Right hindlimb (tissue), 1 donor: ENCODE data around the gene P2RX2.

Source experiments
- DNase-seq: peaks from one replicate; pipeline ENCODE4 v3.0.0-alpha.2; 2018

Gene P2RX2

DNA sequence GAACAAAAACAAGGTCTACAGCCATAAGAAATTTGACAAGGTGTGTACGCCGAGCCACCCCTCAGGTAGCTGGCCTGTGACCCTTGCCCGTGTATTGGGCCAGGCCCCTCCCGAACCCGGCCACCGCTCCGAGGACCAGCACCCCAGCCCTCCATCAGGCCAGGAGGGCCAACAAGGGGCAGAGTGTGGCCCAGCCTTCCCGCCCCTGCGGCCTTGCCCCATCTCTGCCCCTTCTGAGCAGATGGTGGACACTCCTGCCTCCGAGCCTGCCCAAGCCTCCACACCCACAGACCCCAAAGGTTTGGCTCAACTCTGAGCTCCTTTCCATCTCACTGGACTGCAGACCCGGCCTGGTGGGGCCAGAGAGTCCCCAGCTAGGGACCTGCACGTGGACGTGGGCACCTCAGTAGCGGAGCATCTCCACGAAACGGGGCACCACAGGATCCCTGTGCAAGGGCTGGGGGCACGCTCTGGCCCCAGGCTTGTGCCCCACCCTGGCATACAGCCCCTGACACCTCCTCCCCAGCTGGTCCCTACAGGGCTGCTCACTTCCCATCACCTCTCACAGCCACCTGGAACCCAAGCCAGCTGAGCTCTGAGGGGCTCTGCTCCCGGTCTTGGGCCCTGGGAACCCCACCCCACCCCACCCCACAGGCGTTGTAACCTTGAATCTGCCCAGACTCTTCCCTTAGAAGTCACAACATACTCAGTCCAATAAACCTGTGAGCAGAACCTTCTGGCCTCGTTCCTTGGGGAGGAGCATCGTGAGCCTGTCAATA, 3.3 kb downstream of the P2RX2 start:
- DNase-seq = no peak

DNA sequence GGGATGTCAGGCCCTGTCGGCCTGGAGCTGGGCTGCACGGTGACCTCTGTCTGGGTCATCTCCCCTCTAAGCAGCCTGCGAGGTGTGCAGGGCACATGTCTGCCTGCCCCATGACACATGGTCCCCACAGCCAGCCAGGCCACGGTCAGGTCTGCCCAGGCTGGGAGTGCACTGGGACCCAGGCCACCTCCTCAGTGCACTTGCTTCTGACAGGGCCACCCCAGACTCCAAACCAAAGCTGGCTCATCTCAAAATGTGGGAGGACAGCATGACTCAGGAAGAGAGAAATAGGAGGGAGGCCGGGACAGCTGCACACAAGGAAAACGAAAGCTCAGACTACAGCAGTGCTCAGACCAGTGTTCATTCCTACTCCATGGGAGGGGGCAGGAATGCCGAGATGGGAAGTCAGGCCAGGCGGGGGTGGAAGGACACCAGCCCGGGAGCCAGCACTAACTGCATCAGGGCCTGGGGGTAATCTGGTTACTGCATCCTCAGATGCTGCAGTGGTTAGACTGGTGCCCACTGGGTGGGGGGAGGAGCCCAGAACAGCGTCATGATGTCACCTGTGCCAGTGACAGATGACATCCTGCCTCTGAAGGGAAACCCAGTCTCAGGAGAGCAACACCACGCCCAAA, 4.0 kb downstream of the P2RX2 start:
- DNase-seq = peak; percentile 75

- DNase-seq = no peak
Measured at GRCh38 chr12:132623072-132623869, 4.7 kb downstream of the P2RX2 start.

DNA sequence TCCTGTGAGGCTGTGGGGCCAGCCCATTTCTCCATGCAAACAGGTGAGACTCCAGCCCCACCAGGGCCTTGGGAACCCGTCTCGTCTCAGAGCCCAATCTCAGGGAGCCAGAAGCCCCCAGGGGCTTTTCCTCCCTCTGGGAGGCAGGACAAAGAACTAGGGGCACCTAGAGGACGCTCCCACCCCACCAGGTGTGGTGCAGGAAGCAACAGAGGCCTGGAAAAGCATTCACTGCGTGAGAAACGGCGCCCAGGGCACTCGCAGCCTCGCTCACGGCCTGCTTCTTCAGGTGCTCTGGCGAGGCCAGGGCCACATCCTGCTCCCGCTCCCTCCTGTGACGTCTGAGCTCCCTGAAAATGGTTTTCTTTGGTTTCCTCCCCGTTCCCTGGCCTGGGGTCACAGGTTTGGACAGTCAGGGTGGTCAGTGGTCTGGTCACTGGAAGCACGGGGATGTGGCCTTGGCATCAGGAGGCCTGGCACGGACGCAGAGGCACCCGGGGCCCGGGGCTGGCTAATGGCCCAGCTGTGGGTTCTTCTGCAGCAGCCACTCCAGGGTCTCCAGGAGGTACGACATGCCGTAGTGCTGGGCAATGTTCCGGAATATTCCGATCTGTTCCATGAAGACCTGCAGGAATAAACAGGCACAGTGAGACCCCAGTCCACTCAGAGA, 5.7 kb downstream of the P2RX2 start:
- DNase-seq = no peak

DNA sequence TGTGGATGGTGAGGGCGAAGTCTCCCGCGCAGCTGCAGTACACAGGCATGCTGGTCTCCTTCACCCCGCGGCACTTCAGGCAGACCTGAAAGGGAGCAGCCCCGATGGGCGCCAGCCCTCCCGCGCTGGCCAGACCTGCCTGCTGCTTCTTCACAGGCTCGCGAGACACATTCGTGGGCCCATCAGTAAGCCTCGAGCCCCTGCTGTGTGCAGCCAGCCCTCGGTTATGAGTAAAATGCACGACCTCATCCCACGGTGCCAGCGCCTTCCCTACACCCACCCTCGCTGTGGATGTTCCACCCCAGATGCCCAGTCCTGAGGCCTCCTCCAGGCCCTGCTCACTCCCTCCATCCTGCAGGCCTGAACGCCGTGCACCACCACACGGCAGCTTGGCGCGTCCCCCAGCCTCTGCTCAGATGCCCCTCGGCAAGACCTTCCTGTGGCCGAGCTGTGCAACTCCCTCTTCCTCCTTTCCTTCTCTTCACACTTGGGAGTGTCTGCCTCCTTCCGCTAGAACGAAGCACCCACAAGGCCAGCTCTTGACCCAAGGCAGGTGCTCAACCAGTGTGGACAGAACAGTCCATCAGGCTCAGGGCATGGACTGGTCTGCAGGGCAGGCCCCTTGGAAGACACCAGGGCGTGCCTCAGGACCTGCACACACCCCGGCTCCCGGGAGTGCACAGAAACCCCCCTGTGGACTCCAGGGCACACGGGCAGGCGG, 6.5 kb downstream of the P2RX2 start:
- DNase-seq = no peak

DNA sequence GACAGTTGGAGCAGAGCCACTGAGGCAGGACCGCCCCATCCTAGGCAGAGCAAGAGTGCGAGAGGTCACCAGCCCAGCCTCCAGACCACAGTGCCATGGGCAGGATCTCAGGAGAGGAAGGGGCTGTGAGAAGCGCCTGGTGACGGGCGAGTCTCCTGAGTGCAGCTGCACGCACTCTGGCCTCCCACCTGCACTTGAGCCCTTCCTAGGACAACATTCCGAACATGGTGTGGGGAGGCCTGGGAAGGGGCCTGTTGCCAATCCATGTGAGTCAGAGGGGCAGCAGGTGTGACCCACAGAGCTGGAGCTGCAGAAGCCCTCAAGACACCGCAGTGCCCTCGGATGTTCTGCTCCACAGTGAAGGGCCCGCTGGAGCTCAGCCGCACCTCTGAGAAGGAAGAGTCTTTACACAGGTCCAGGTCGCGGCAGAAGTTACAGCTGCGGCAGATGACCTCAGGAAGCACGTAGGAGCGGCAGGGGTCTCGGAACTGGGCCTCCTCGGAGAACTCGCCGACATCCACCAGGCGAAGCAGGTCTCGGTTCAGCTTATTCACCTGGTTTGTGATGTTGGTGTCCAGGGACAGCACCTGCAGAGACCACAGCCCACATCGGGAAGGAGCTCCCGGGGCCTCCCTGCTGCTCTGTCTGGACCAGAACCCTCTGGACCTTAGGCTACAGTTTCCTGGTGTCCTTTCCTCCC, 7.3 kb downstream of the P2RX2 start:
- no peak for DNase-seq

DNA sequence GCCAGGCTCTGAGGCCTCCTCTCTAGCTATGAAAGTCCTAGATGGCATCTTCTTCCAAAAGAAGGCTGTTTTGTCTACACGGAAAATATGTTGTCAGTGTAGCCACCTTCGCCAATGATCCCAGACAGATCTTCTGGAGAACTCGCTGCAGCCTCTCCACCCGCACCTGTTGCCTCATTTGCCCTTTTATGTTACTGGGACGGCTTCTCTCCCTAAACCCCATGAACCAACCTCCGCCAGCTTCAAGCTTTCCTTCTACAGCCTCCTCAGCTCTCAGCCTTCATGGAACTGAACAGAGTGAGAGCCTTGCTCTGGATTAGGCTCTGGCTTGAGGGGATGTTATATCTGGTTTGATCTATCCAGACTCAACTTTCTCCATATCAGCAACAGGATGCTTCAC, 10.8 kb downstream of the P2RX2 start:
- DNase-seq = no peak

DNA sequence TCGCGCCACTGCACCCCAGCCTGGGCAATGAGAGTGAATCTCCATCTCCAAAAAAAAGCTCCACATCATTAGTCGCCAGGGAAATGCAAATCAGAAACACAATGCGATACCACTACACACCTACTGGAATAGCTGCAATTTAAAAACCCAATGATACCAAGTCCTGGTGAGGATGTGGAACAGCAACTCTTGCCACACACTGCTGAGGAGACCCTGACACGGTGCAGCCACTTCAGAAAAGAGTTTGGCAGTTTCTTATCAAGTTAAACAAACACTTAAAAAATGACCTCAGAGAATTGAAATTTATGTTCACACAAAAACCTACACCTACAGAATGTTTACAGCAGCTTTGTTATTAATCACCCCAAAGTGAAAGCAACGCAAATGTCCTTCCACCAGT, 12.1 kb downstream of the P2RX2 start:
- DNase-seq = no peak

DNA sequence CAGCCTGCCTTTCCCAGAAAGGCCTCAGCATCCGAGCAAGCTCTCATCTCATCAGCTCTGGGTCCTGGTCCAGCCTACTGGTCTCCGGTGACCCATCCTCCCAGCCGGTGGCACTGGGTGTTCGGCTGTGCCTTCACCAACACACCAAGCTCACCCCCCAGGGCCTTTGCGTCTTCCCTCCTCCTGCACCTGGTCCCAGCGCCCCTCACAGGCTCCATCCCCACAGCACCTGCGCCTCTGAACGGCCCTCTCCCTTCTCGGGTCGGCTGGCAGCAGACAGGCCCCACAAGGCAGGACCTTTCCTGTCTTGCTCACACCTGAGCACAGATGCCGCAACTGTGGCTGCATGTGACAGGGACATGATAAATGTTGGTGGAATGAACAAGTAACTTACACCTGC, 13.1 kb downstream of the P2RX2 start:
- DNase-seq = no peak

GRCh38 chr12:132632521-132633228, 14.1 kb downstream of the P2RX2 start:
- no peak for DNase-seq

DNA sequence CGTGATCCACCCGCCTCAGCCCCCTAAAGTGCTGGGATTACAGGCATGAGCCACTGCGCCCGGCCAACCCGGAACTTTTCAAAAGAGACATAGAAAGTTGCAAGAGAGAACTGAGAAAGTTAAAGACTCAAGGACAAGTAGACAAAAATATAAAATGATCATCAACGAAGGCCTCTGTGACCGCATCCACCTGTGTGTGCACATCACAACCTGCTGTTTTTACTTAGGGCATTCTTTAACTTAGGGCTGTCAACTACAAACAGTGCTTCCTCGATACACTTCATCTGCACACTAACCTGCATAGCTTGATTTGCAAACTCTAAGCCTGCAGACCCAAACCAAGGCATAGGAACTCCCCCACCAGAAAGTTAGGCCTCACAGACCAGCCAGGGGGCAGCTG, 14.8 kb downstream of the P2RX2 start:
- no peak for DNase-seq

DNA sequence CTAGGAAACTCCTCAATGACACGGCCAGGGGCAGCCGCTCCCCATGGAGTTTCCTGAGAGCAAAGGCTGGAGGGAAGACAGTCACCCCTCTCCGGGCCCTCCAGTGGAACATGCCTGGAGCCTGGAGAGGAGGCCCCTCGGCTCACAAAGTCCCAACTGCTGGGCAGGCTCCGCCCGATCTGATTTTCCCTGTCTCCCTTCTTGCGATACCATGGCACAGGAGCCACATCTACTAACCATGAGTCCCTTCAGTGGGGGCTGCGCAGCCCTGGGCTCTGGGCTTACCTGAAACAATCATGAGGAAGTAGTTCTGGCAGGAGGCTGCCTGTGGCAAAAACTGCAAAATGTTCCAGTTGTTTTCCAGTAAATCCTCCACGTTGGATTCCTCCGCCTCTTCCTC, 15.3 kb downstream of the P2RX2 start:
- DNase-seq = no peak

GRCh38 chr12:132634411-132634990, 15.9 kb downstream of the P2RX2 start:
- no peak for DNase-seq

- no peak for DNase-seq
Measured at GRCh38 chr12:132635076-132635955, 16.7 kb downstream of the P2RX2 start.

DNA sequence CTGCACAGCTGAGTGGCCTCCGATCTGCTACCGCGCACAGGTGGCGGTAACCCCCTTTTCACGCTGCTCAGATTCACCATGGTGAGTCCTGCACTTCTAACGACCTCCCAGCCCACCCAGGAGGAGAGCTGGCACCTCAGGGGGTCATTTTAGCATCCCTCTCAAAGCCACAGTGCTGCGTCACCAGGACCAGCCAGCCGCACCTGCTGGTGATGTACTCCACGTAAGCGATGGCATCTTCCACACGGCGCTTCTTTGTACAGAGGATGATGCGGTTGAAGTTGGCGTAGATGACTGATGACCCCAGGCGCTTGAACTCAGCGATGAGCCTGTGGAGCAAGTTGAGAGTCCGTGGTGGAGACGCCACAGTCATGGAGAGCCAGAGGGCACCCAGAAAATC, 19.2 kb downstream of the P2RX2 start:
- no peak for DNase-seq

DNA sequence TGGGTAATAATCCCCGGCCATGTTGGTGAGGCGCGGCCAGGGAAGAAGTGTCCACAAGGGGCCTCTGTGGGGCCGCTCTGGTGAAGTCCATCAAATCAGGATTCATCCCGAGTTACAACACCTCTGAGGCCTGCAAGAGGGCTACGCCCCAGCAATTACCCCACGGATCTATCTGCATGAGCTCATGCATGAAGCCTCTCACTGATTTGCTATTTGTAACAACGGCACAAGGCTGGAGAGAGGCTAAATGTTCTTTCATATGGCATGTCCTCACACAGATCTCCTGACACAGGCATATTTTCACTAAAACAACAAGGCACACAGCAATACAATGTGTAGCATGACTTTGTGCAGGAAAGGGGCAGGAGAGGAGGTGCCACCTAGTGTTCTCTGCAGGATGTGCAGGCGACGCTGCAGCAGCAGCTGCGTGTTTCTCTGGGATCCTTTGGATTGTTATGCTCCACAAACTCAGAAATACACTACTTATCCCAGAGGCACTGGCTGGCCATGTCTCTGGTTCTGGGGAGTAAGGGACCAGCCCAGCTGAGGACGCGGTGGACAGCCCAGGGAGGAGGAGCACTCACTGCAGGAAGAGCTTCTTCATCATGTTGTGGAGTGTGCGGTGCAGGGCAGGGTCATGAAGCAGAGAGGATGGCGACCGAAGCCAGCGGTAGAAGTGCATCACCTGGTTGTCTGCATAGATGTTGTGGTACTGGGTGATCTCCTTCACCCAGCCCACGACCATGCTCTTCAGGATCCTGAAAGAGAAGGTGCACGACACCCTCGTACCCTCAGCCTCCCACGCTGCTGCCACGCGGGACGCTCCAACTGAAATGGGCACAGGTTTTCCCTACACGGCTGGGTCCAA, 20.2 kb downstream of the P2RX2 start:
- no peak for DNase-seq

DNA sequence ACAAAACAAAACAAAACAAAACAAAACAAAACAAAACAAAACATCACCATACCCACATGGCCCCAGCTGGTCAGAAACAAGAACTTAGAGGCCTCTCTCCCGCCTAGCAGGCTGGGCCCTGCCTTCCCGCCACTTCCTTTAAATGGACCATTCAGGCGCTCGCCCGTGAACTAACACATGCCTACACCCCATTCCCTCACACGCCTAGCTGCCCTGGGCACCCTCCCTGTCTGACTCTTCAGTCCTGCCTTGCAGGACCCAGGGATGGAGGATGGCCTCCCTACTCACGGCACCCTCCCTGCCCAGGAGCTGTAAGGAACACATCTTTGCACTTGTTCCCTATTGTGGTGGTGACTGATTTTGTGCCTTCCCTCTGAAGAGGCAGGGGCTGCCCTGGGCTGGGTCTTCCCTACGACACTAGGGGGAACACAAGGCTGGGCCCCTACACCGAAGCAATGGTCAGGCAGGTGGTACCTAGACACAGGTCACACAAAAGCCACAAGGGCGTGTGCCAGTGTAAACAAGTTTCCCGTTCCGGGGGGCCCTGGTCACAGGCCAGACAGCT, 21.5 kb downstream of the P2RX2 start:
- no peak for DNase-seq

DNA sequence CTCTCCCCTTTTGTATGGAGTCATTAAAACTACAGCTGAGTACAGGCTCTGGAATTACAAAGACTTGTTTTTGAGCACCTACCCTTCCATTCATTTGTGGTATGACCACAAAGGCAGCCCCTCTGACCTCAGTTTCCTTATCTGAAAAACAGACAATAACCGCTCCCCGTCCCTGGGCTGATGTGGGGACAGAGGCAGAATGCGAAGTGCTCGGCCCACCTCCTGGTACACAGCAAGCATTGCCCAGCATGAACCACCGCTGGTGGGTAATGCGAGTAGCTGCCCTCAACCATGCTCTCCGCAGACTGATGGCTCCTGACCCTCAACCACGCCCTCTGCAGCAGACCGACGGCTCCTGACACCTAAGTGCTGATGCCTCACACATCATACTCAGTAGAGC, 22.4 kb downstream of the P2RX2 start:
- no peak for DNase-seq
